Esophagus muscularis mucosa (tissue), 4 donors: ENCODE results near the gene RTL10. TPM values are rescaled to one million over a fixed set of nuclear protein-coding genes. Genes with fewer than 3 reads are reported as not detected.

Experiments
- DNase-seq: peaks from one replicate; pipeline ENCODE4 v3.0.0-alpha.2; 2017; ENCODE audit errors: extremely low spot score
- H3K27ac ChIP-seq, 4 donors: fragments of 200-600 bp; sonication (generic); replicated peaks in 1 of 4; 1 replicate in 3 of 4; 2 replicates in 1 of 4; pipeline ENCODE4 v1.5.1; 2016 to 2019; ENCODE audit warnings: mild to moderate bottlenecking in 1 of 4
- H3K27me3 ChIP-seq, 4 donors: fragments of 200-600 bp; sonication (generic); one replicate each; pipeline versions ENCODE4 v1.5.1 to v1.6.0; 2016 to 2019
- H3K36me3 ChIP-seq, 4 donors: fragments of 200-600 bp; sonication (generic); one replicate each; pipeline ENCODE4 v1.5.1; 2016 to 2019
- H3K4me1 ChIP-seq, 4 donors: fragments of 200-600 bp; sonication (generic); one replicate each; pipeline ENCODE4 v1.5.1; 2016 to 2019
- H3K4me3 ChIP-seq, 4 donors: fragments of 200-600 bp; sonication (generic); 1 replicate in 2 of 4; 2 replicates in 2 of 4; pipeline ENCODE4 v1.5.1; 2016 to 2019; ENCODE audit warnings: mild to moderate bottlenecking in 4 of 4, moderate library complexity in 1 of 4
- H3K9me3 ChIP-seq, 4 donors: fragments of 200-600 bp; sonication (generic); 1 replicate in 3 of 4; 2 replicates in 1 of 4; pipeline ENCODE4 v1.5.1; 2016 to 2019
- EP300 ChIP-seq: sonication (generic); formaldehyde crosslinking; IDR thresholded peaks from one replicate; pipeline ENCODE4 v1.6.1; 2017; ENCODE audit warnings: antibody characterized with exemption
- POLR2A ChIP-seq: fragments of 450-650 bp; IDR thresholded peaks from one replicate; pipeline ENCODE4 v1.6.1; 2017; ENCODE audit warnings: antibody characterized with exemption, moderate library complexity, mild to moderate bottlenecking, low read depth
- POLR2AphosphoS5 ChIP-seq, 2 donors: sonication (generic); formaldehyde crosslinking; IDR thresholded peaks; one replicate each; pipeline ENCODE4 v1.6.1; 2017; ENCODE audit warnings: antibody characterized with exemption in 2 of 2
- WGBS: methylation state at CpG from one replicate; pipeline ENCODE4 v1.1.5; 2018; 5-methylcytosine and 5-hydroxymethylcytosine counted together
- intact Hi-C: fragments of 100-400 bp; cut with DNase I; formaldehyde crosslinking; loops from one replicate; pipeline ENCODE4 v1.15.1; 2023
- total RNA-seq, 4 donors: library from RNA; depleted of rRNA; stranded (reverse); fragments of >200 nt; gene quantifications; one replicate each; pipeline versions ENCODE4 v1.1.0 to v1.2.1, GENCODE V29; 2016
- TF ChIP-seq, protein P1 (sequence below), 3 experiments: fragments of 200-600 bp in 2 of 3; fragments of 450-650 bp in 1 of 3; sonication (generic) in 2 of 3; IDR thresholded peaks; one replicate each; pipeline ENCODE4 v1.5.1; 2017 to 2019; ENCODE audit warnings: antibody characterized with exemption in 3 of 3, mild to moderate bottlenecking in 2 of 3, moderate library complexity in 1 of 3

Gene RTL10, protein sequence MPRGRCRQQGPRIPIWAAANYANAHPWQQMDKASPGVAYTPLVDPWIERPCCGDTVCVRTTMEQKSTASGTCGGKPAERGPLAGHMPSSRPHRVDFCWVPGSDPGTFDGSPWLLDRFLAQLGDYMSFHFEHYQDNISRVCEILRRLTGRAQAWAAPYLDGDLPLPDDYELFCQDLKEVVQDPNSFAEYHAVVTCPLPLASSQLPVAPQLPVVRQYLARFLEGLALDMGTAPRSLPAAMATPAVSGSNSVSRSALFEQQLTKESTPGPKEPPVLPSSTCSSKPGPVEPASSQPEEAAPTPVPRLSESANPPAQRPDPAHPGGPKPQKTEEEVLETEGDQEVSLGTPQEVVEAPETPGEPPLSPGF
- total RNA-seq = 10 to 100 TPM in 2 of 4 donors, 1 to 10 TPM in 2; 5.6 to 14.8 (median 11.1) TPM

DNA sequence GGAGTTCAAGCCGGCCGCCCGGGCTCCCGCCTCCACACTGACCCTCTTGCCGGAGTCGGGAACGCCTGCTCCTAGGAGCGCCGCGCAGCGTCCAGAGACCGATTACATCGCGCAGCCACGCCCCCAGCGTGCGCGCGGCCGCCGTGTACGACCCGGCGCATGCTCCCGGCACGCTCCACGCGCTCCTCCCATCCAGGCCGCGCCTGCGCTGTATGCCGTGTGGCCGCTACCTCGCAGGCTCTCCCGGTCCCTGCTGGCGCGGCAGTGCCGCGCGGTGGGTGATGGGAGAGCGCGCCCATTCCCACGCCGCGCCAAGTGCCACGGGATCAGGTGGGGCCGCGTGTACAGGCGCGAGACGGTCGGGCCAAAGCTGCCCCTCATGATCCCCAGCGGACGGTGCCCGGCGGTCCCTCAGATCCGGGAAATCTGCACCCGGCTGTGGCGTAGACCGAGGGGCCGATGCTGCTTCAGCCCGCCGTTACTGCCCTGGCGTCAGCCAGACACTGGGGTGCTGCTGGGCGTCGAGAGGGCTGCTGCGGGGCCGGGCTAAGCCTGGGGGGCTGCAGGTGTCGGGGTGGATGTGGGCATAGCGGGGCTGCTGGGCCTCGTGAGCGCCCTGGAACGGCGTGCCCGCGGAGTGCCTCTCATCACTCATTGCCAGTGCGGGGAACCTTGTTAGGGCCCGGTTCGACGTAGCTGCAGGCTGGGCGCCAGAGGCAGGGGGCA is at the start of gene RTL10, which contains the start of gene GNB1L:
Gene RTL10, minus strand, starts transcription at position 97 of the 726 bp plus-strand sequence. CDS start 2,613 bp downstream, outside the sequence.
Gene GNB1L, minus strand, starts transcription at position 97 of the 726 bp plus-strand sequence. CDS start 33,519 bp downstream, outside the sequence.
- intact Hi-C loops = loop anchor here (2.0 kb wide), 1 partner anchor 26 kb away; no protein-coding TSS in a partner anchor
- peaks cover 8 to 28% (median 27%) of the 10 kb centered on the region in 4 donors for H3K36me3 ChIP-seq
- peak within 1 kb of the TSS; percentile 73 to 91 (median 78) for H3K4me3 ChIP-seq
- peak within 1 kb of the TSS; percentile 92 to 98 (median 94) for H3K27ac ChIP-seq
- WGBS = 0% methylated on average over 28 of the region's 81 CpGs
- no peaks in the 10 kb centered on the region for H3K27me3 ChIP-seq
- H3K4me1 ChIP-seq = peaks cover 28 to 47% (median 35%) of the 10 kb centered on the region in 4 donors
- DNase-seq = peak; percentile 96
- TF ChIP-seq EP300 = no peak
- TF ChIP-seq, protein P1, sequence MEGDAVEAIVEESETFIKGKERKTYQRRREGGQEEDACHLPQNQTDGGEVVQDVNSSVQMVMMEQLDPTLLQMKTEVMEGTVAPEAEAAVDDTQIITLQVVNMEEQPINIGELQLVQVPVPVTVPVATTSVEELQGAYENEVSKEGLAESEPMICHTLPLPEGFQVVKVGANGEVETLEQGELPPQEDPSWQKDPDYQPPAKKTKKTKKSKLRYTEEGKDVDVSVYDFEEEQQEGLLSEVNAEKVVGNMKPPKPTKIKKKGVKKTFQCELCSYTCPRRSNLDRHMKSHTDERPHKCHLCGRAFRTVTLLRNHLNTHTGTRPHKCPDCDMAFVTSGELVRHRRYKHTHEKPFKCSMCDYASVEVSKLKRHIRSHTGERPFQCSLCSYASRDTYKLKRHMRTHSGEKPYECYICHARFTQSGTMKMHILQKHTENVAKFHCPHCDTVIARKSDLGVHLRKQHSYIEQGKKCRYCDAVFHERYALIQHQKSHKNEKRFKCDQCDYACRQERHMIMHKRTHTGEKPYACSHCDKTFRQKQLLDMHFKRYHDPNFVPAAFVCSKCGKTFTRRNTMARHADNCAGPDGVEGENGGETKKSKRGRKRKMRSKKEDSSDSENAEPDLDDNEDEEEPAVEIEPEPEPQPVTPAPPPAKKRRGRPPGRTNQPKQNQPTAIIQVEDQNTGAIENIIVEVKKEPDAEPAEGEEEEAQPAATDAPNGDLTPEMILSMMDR (IDR thresholded peaks at IDR 0.05) = peak in 1 of 3 experiments; percentile 18
- peak; percentile 80 for TF ChIP-seq POLR2A
- TF ChIP-seq POLR2AphosphoS5 (IDR thresholded peaks at IDR 0.05) = peak; percentile 98 to 100
- H3K9me3 ChIP-seq = no peaks in the 10 kb centered on the region

DNA sequence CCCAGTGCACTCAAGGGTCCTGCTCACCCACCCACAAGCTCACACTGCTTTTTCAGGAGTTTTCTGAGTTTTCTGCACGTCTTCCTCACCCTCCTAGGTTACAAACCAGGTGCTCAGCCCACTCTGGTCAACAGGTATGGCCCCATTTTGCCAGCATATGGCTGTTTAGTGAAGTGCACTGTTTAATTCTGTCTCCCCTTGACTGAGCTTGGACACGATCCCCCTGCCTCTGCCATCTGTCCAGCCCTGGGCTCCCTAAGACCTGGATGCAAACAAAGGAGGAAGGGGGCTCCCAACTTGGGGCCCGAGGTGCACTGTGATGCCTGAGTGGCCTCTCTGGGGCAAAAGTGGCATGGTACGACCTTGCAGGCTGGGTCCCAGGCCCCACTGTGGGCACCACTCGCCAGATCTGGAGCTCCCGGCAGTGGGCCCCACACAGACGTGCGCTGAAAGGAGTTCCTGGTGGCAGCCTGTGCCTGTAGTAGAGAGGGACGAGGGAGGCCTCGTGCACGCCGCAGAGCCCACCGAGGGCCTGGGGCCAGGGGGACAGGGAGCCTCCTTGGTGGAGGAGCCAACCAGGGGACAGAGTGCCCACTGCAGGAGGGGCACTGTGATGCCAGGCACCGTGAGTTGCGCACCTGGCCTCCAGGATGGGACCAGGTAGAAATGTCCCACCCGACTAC is 49.6 kb upstream of the RTL10 start:
- H3K4me3 ChIP-seq = no peak overlapping the region
- H3K36me3 ChIP-seq = peaks cover 16 to 87% (median 40%) of the 10 kb centered on the region in 4 donors
- no peak for TF ChIP-seq EP300
- no peaks in the 10 kb centered on the region for H3K27me3 ChIP-seq
- no peaks in the 10 kb centered on the region for H3K4me1 ChIP-seq
- intact Hi-C loops = no loop called here
- DNase-seq = no peak
- WGBS = 93% methylated on average over 4 of the region's 16 CpGs
- no peaks in the 10 kb centered on the region for H3K9me3 ChIP-seq
- no peak overlapping the region for H3K27ac ChIP-seq

- Histone ChIP-seq H3K27me3 (no peaks in the 10 kb centered on the region), H3K36me3 (peaks cover 15 to 92% (median 45%) of the 10 kb centered on the region in 4 donors), H3K9me3 (no peaks in the 10 kb centered on the region), H3K4me3 (no peak overlapping the region), H3K27ac (no peak overlapping the region), H3K4me1 (no peaks in the 10 kb centered on the region)
- intact Hi-C loops = no loop called here
- DNase-seq = no peak
- TF ChIP-seq EP300 (no peak), POLR2A (no peak), POLR2AphosphoS5 (IDR thresholded peaks at IDR 0.05) (no peak)
- TF ChIP-seq, protein P1 (IDR thresholded peaks at IDR 0.05) = no peak
- 81% methylated on average over 8 of the region's 12 CpGs for WGBS
These were observed 48.8 kb upstream of the RTL10 start for GRCh38 chr22:19903513-19903912.

- Histone ChIP-seq H3K4me1 (no peaks in the 10 kb centered on the region), H3K36me3 (peaks cover 10 to 92% (median 43%) of the 10 kb centered on the region in 4 donors), H3K27me3 (no peaks in the 10 kb centered on the region), H3K27ac (no peak overlapping the region), H3K9me3 (no peaks in the 10 kb centered on the region), H3K4me3 (no peak overlapping the region)
- no peak for DNase-seq
- TF ChIP-seq POLR2A (no peak), POLR2AphosphoS5 (IDR thresholded peaks at IDR 0.05) (no peak), EP300 (no peak)
- TF ChIP-seq, protein P1 (IDR thresholded peaks at IDR 0.05) = no peak
- 91% methylated on average over 9 of the region's 9 CpGs for WGBS
- intact Hi-C loops = no loop called here
These were observed 48.4 kb upstream of the RTL10 start for GRCh38 chr22:19903031-19903430.
